ENCODE measurements around the gene RNASE2. TPM values are rescaled to one million over a fixed set of nuclear protein-coding genes. Genes with fewer than 3 reads are reported as not detected.
"Not testable (repeated sequence)": the region's sequence is repeated elsewhere in the genome, so short reads cannot be mapped to it uniquely, and the experiment has no call there.

RNASE2 gene
- 1 to 10 TPM in 1 of 2 donors, not detected in 1; 1.1 TPM for total RNA-seq

DNA sequence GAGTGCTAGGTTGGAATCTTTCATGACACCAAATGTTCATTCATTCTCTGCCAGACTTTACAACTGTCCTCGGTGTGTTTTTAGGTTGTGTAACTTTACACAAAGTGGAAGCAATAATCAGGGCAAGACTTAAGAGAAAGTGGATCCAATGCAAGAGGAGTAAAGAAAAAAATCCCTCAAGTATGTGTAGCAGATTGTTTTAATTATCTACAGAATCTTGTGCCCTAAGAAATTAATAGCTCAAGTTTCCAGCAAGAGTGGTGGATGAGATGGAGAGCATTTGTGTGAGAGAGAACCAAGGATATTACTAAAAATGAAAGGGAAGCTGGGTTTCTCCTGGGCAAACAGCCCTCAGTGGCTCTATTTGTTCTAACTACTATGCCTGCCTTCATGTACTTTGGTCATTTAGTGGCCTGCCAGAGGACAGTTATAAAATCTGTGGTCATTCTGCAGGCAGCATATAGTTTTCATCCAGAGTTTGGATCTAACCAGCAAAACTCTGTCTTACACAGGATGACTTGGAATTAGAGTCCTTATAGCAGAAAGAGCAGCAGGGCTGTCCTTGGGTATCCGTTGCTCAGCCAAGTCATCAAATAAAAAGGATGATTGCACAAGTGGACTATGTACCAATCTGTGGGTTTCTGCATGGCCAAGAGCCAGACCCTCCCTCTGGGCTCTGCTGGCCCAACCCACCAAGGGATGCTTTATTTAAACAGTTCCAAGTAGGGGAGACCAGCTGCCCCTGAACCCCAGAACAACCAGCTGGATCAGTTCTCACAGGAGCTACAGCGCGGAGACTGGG, at the start of gene RNASE2:
RNASE2 (plus strand) TSS at position 752 of the 802 bp plus-strand sequence. CDS start 285 bp downstream, outside the sequence.
- intact Hi-C loops (cut with DNase I); H3K9ac ChIP-seq (ENCODE audit: low read depth in 2 of 2, low read length in 2 of 2); H3K27me3 ChIP-seq; H3K4me3 ChIP-seq; H3K27ac ChIP-seq; H3K4me1 ChIP-seq; DNase-seq; H3K9me3 ChIP-seq; H3K36me3 ChIP-seq: not testable (repeated sequence)

DNA sequence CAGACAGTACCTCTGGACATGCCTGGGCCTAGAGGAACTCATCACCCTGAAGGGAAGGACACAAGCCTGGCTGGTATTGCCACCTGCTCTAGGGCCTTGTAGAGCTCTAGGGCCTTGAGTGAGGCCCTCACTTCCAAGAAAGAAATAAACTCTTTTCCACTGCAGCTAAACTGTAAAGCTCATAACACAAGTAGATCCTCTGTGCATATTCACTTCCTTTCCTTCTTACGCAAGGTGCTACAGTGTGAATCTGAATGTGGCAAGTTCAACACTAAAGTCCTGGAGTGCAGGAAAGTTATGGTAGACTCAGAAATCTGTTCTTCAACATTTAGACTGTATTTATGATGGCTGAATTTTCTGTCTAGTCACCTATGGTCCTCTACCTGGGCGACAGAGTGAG, 49.6 kb upstream of the RNASE2 start:
- Histone ChIP-seq H3K36me3 (no peaks in the 10 kb centered on the region), H3K4me3 (no peak overlapping the region), H3K4me1 (no peaks in the 10 kb centered on the region), H3K27me3 (no peaks in the 10 kb centered on the region), H3K9me3 (no peaks in the 10 kb centered on the region), H3K9ac (ENCODE audit: low read depth in 2 of 2, low read length in 2 of 2) (no peak overlapping the region), H3K27ac (no peak overlapping the region)
- intact Hi-C loops (cut with DNase I) = no loop called here
- DNase-seq = no peak
- TF ChIP-seq, protein P1, sequence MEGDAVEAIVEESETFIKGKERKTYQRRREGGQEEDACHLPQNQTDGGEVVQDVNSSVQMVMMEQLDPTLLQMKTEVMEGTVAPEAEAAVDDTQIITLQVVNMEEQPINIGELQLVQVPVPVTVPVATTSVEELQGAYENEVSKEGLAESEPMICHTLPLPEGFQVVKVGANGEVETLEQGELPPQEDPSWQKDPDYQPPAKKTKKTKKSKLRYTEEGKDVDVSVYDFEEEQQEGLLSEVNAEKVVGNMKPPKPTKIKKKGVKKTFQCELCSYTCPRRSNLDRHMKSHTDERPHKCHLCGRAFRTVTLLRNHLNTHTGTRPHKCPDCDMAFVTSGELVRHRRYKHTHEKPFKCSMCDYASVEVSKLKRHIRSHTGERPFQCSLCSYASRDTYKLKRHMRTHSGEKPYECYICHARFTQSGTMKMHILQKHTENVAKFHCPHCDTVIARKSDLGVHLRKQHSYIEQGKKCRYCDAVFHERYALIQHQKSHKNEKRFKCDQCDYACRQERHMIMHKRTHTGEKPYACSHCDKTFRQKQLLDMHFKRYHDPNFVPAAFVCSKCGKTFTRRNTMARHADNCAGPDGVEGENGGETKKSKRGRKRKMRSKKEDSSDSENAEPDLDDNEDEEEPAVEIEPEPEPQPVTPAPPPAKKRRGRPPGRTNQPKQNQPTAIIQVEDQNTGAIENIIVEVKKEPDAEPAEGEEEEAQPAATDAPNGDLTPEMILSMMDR (IDR thresholded peaks at IDR 0.05) = no peak

DNA sequence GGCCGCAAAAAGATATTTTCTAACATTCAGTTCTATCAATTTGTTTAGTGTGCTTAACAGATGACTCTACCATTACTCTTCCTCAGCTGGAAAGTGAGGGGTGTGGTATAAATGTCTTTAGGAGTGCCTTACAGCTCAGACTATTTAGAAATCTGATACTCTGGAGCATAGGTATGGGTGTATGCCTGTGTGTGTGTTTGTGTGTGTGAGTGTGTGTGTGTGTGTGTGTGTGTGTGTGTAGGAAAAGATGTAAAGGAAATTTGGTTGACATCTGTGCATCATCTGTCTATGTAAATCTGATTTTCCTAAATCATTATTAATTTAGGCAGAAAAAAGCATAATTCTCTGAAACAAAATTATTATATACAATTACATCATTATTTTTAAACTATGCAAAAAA, 48.1 kb upstream of the RNASE2 start:
- no peaks in the 10 kb centered on the region for H3K36me3 ChIP-seq
- no peaks in the 10 kb centered on the region for H3K27me3 ChIP-seq
- no peak overlapping the region for H3K27ac ChIP-seq
- no peak overlapping the region for H3K9ac ChIP-seq (ENCODE audit: low read depth in 2 of 2, low read length in 2 of 2)
- H3K9me3 ChIP-seq = no peaks in the 10 kb centered on the region
- no peak overlapping the region for H3K4me3 ChIP-seq
- no peak for DNase-seq
- TF ChIP-seq, protein P1 (IDR thresholded peaks at IDR 0.05) = no peak
- H3K4me1 ChIP-seq = no peaks in the 10 kb centered on the region
- intact Hi-C loops (cut with DNase I) = no loop called here

DNA sequence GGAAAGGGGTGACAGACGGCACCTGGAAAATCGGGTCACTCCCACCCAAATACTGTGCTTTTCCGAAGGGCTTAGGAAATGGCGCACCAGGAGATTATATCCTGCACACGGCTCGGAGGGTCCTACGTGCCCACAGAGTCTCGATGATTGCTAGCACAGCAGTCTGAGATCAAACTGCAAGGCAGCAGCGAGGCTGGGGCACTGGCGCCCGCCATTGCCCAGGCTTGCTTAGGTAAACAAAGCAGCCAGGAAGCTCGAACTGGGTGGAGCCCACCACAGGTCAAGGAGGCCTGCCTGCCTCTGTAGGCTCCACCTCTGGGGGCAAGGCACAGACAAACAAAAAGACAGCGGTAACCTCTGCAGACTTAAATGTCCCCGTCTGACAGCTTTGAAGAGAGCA, 44.5 kb upstream of the RNASE2 start:
- H3K4me3 ChIP-seq; intact Hi-C loops (cut with DNase I); H3K9ac ChIP-seq (ENCODE audit: low read depth in 2 of 2, low read length in 2 of 2); H3K4me1 ChIP-seq; H3K9me3 ChIP-seq; H3K27me3 ChIP-seq; DNase-seq; H3K27ac ChIP-seq; H3K36me3 ChIP-seq: not testable (repeated sequence)

DNA sequence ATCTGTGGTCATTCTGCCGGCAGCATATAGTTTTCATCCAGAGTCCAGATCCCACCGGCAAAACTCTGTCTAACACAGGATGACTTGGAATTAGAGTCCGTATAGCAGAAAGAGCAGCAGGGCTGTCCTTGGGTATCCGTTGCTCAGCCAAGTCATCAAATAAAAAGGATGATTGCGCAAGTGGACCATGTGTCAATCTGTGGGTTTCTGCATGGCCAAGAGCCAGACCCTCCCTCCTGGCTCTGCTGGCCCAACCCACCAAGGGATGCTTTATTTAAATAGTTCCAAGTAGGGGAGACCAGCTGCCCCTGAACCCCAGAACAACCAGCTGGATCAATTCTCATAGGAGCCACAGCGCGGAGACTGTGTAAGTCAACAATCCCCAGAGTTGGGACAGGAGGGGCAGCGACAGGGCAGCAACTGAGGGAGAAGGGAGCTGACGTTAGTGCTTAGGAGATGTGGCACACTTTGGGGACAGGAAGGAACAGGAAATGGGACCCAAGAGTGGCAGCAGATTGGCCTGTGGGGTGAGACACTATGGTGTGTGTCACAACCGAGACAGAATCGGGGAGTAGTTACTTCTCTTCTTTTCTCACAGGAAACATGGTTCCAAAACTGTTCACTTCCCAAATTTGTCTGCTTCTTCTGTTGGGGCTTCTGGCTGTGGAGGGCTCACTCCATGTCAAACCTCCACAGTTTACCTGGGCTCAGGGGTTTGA, 36.1 kb upstream of the RNASE2 start:
- H3K36me3 ChIP-seq; H3K4me1 ChIP-seq; H3K4me3 ChIP-seq; DNase-seq; H3K9me3 ChIP-seq; H3K27ac ChIP-seq; intact Hi-C loops (cut with DNase I); H3K9ac ChIP-seq (ENCODE audit: low read depth in 2 of 2, low read length in 2 of 2); H3K27me3 ChIP-seq: not testable (repeated sequence)

DNA sequence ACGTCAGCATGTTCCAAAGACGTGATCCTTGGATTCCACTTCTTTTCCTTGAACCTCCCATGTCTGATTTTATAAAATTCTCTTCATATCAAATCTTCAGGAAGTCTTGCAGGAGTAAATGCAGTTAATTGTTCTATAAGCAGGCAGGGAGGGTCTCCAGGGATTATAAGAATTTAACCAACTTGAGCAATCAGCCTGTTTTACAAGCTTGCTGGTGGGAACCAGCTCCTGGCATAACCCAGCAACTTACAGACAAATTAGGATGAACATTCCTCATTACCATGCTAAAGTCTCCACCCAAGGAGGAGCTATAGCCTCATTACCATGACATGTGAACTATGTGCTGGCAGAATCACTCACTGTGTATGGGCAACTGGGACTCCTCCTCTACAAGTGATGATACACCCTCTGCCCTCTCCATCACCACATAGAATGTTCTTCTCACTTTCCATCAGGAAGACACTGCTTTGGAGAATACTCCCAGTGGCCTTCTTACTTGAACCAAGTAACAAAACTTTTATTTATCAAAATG, 31.5 kb upstream of the RNASE2 start:
- DNase-seq; H3K9ac ChIP-seq (ENCODE audit: low read depth in 2 of 2, low read length in 2 of 2); H3K4me1 ChIP-seq; H3K27me3 ChIP-seq; H3K27ac ChIP-seq; H3K9me3 ChIP-seq; H3K36me3 ChIP-seq; intact Hi-C loops (cut with DNase I); H3K4me3 ChIP-seq: not testable (repeated sequence)

DNA sequence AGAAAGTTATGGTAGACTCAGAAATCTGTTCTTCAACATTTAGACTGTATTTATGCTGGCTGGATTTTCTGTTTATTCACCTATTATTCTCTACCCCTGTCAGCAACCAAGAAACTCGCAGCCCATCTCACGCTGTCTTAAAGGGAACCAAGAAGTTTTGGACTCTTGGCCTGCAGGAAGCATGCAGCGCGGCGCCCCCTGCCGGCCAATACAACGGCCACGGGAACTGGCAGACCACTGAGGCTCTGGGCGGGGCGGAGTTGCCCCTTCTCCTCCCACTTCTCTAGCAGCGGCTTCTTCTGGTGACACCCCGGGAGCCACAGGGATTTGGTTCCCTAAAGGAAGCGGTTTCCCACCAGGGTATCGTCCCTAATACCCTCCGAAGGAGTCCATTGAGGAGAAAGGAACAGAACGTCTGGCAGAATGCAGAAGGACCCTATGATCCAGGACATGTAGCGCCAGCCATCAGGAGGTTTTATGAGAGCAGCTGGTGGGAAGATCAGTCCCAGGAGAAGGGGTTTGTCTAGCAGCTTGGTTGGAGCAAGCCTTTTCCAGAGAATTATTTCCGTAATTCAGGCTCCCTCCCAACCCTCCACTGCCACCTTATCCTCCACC, 21.0 kb upstream of the RNASE2 start:
- TF ChIP-seq, protein P1 (IDR thresholded peaks at IDR 0.05) = no peak
- Histone ChIP-seq H3K9ac (ENCODE audit: low read depth in 2 of 2, low read length in 2 of 2) (no peak overlapping the region), H3K4me3 (no peak overlapping the region), H3K27ac (no peak overlapping the region), H3K36me3 (no peaks in the 10 kb centered on the region), H3K27me3 (no peaks in the 10 kb centered on the region), H3K9me3 (no peaks in the 10 kb centered on the region), H3K4me1 (no peaks in the 10 kb centered on the region)
- intact Hi-C loops (cut with DNase I) = no loop called here
- DNase-seq = no peak
